Mesothelial cell of epicardium (in vitro differentiated cells): ENCODE results near the gene UGGT1. TPM values are rescaled to one million over a fixed set of nuclear protein-coding genes. Genes with fewer than 3 reads are reported as not detected.

Experiments
- DNase-seq, 2 experiments: peaks; one replicate each; pipeline ENCODE4 v3.0.0; 2021; ENCODE audit warnings: low spot score in 2 of 2; ENCODE audit not compliant: unreplicated experiment in 2 of 2
- H3K27ac Mint-ChIP-seq: 2 replicates; pipeline ENCODE4 v1.8.0; 2021; ENCODE audit warnings: mixed read lengths
- H3K27me3 Mint-ChIP-seq: 2 replicates; pipeline ENCODE4 v1.8.0; 2021; ENCODE audit warnings: low read depth, mixed read lengths
- H3K36me3 Mint-ChIP-seq: 2 replicates; pipeline ENCODE4 v1.8.0; 2021; ENCODE audit warnings: mixed read lengths
- H3K4me1 Mint-ChIP-seq: 2 replicates; pipeline ENCODE4 v1.8.0; 2021; ENCODE audit warnings: mixed read lengths
- H3K4me3 Mint-ChIP-seq: 2 replicates; pipeline ENCODE4 v1.8.0; 2021; ENCODE audit warnings: mild to moderate bottlenecking, moderate library complexity, mixed read lengths
- H3K9me3 Mint-ChIP-seq: 2 replicates; pipeline ENCODE4 v1.8.0; 2021; ENCODE audit warnings: mixed read lengths
- CTCF ChIP-seq: fragments of 200-600 bp; sonication (generic); IDR thresholded peaks from one replicate; pipeline ENCODE4 v1.5.0; 2021; ENCODE audit warnings: antibody characterized with exemption; ENCODE audit not compliant: unreplicated experiment
- total RNA-seq: library from RNA; stranded (reverse); gene quantifications from 3 replicates; pipeline ENCODE4 v1.2.1, GENCODE V29; 2021

Gene UGGT1
- total RNA-seq, 1 donor from 2014 or later = 41.8 TPM

GRCh38 chr2:128157644-128158043, 66.6 kb downstream of the UGGT1 start:
- H3K27ac Mint-ChIP-seq = no peak overlapping the region
- no peaks in the 10 kb centered on the region for H3K9me3 Mint-ChIP-seq
- no peaks in the 10 kb centered on the region for H3K27me3 Mint-ChIP-seq
- H3K36me3 Mint-ChIP-seq = peaks cover 27% of the 10 kb centered on the region
- TF ChIP-seq CTCF = no peak
- DNase-seq = no peak
- H3K4me1 Mint-ChIP-seq = peaks cover 6% of the 10 kb centered on the region
- no peak overlapping the region for H3K4me3 Mint-ChIP-seq

GRCh38 chr2:128158176-128158575, 67.2 kb downstream of the UGGT1 start:
- no peak for TF ChIP-seq CTCF
- peaks cover 30% of the 10 kb centered on the region for H3K36me3 Mint-ChIP-seq
- H3K4me1 Mint-ChIP-seq = peaks cover 6% of the 10 kb centered on the region
- H3K27ac Mint-ChIP-seq = no peak overlapping the region
- no peak for DNase-seq
- no peak overlapping the region for H3K4me3 Mint-ChIP-seq
- no peaks in the 10 kb centered on the region for H3K9me3 Mint-ChIP-seq
- H3K27me3 Mint-ChIP-seq = no peaks in the 10 kb centered on the region

GRCh38 chr2:128159437-128159836, 68.4 kb downstream of the UGGT1 start:
- Mint-ChIP-seq H3K27me3 (no peaks in the 10 kb centered on the region), H3K4me1 (peaks cover 6% of the 10 kb centered on the region), H3K9me3 (no peaks in the 10 kb centered on the region), H3K4me3 (no peak overlapping the region), H3K27ac (no peak overlapping the region), H3K36me3 (peaks cover 29% of the 10 kb centered on the region)
- no peak for DNase-seq
- no peak for TF ChIP-seq CTCF

GRCh38 chr2:128160616-128161275, 69.7 kb downstream of the UGGT1 start:
- DNase-seq = no peak
- H3K9me3 Mint-ChIP-seq = no peaks in the 10 kb centered on the region

GRCh38 chr2:128162266-128162665, 71.3 kb downstream of the UGGT1 start:
- Mint-ChIP-seq H3K9me3 (no peaks in the 10 kb centered on the region), H3K36me3 (peaks cover 33% of the 10 kb centered on the region), H3K27me3 (no peaks in the 10 kb centered on the region), H3K27ac (no peak overlapping the region), H3K4me3 (no peak overlapping the region), H3K4me1 (peaks cover 6% of the 10 kb centered on the region)
- no peak for TF ChIP-seq CTCF
- no peak for DNase-seq

More at GRCh38 chr2:128160616-128161275, 69.7 kb downstream of the UGGT1 start:
- Mint-ChIP-seq H3K27ac (peak overlapping the region; percentile 28), H3K4me3 (no peak overlapping the region), H3K4me1 (peaks cover 6% of the 10 kb centered on the region), H3K27me3 (no peaks in the 10 kb centered on the region), H3K36me3 (peaks cover 29% of the 10 kb centered on the region)
- no peak for TF ChIP-seq CTCF

- H3K27ac Mint-ChIP-seq = no peak overlapping the region
- TF ChIP-seq CTCF = no peak
- no peak for DNase-seq
- H3K4me3 Mint-ChIP-seq = no peak overlapping the region
- H3K27me3 Mint-ChIP-seq = no peaks in the 10 kb centered on the region
- peaks cover 2% of the 10 kb centered on the region for H3K4me1 Mint-ChIP-seq
- H3K36me3 Mint-ChIP-seq = peaks cover 28% of the 10 kb centered on the region
- no peaks in the 10 kb centered on the region for H3K9me3 Mint-ChIP-seq
Measured at GRCh38 chr2:128164311-128164710, 73.3 kb downstream of the UGGT1 start.
